NCI-H2171 treated with DMSO at 0.1 percent for 48 hours (cell line): ENCODE measurements around the gene HACD4.

ENCODE experiments used
- DNase-seq: peaks from one replicate; lab custom pipeline; 2025; lab: John Stamatoyannopoulos, UW

HACD4 gene

GRCh38 chr9:21031091-21031807 is at the start of gene HACD4:
Gene HACD4 (minus strand): TSS chr9:21031640. CDS start chr9:21031590, 50 bp downstream.
- no peak for DNase-seq

- DNase-seq: no peak
Observed at GRCh38 chr9:21080793-21081192, 49.4 kb upstream of the HACD4 start.

GRCh38 chr9:21078702-21079101 is 47.3 kb upstream of the HACD4 start:
- no peak for DNase-seq

GRCh38 chr9:21077781-21078180 is 46.3 kb upstream of the HACD4 start, which contains the start of gene IFNB1:
Gene IFNB1 (minus strand): TSS chr9:21077942. CDS start chr9:21077869, 73 bp downstream.
- DNase-seq: no peak

GRCh38 chr9:21075484-21075883 is 44.0 kb upstream of the HACD4 start:
- DNase-seq: no peak

GRCh38 chr9:21070906-21071305 is 39.5 kb upstream of the HACD4 start:
- DNase-seq: no peak

GRCh38 chr9:21070171-21070571 is 38.7 kb upstream of the HACD4 start:
- DNase-seq: no peak

- DNase-seq: no peak
Observed at GRCh38 chr9:21060919-21061561, 29.6 kb upstream of the HACD4 start.

- no peak for DNase-seq
Observed at GRCh38 chr9:21056931-21057330, 25.5 kb upstream of the HACD4 start.

- DNase-seq: no peak
Observed at GRCh38 chr9:21053851-21054250, 22.4 kb upstream of the HACD4 start.

- DNase-seq: no peak
Observed at GRCh38 chr9:21047281-21047691, 15.8 kb upstream of the HACD4 start.

- DNase-seq: no peak
Observed at GRCh38 chr9:21043841-21044240, 12.4 kb upstream of the HACD4 start.

- no peak for DNase-seq
Observed at GRCh38 chr9:21042466-21042865, 11.0 kb upstream of the HACD4 start.

- DNase-seq: no peak
Observed at GRCh38 chr9:21039302-21039701, 7.9 kb upstream of the HACD4 start.

- DNase-seq: no peak
Observed at GRCh38 chr9:21037278-21037677, 5.8 kb upstream of the HACD4 start.

GRCh38 chr9:21031808-21032183 is 356 bp upstream of the HACD4 start:
- DNase-seq: no peak

- DNase-seq: no peak
Observed at GRCh38 chr9:21030389-21031035, 928 bp downstream of the HACD4 start.

GRCh38 chr9:21029661-21030060 is 1.8 kb downstream of the HACD4 start:
- no peak for DNase-seq

GRCh38 chr9:21028466-21028865 is 3.0 kb downstream of the HACD4 start:
- DNase-seq: no peak

GRCh38 chr9:21027295-21027694 is 4.1 kb downstream of the HACD4 start:
- DNase-seq: no peak

GRCh38 chr9:21023861-21024260 is 7.6 kb downstream of the HACD4 start:
- no peak for DNase-seq

- no peak for DNase-seq
Observed at GRCh38 chr9:21018177-21018576, 13.3 kb downstream of the HACD4 start.
